Small intestine (tissue), 7 donors: ENCODE results near the gene PRIM2. TPM values are rescaled to one million over a fixed set of nuclear protein-coding genes. Genes with fewer than 3 reads are reported as not detected.
"Not testable (repeated sequence)": the region's sequence is repeated elsewhere in the genome, so short reads cannot be mapped to it uniquely, and the experiment has no call there.

Source experiments
- DNase-seq, 2 donors: peaks; one replicate each; pipeline versions ENCODE4 v3.0.0 to v3.0.0-alpha.2; 2013
- FAIRE-seq: peaks from 2 replicates; lab custom pipeline; 2012; peaks lifted over from hg19 to GRCh38; lab: Jason Lieb, UNC
- H3K27ac ChIP-seq, 3 donors: one replicate each; pipeline ENCODE4 v1.5.1; 2013; ENCODE audit warnings: low read length in 2 of 3, mild to moderate bottlenecking in 2 of 3, control low read depth in 1 of 3, inconsistent platforms in 1 of 3, low read depth in 1 of 3, moderate library complexity in 1 of 3
- H3K27me3 ChIP-seq, 3 donors: one replicate each; pipeline ENCODE4 v1.6.1; 2013; ENCODE audit warnings: low read length in 3 of 3, inconsistent platforms in 1 of 3; ENCODE audit not compliant: control insufficient read depth in 3 of 3, insufficient read depth in 3 of 3
- H3K36me3 ChIP-seq, 3 donors: one replicate each; pipeline ENCODE4 v1.6.1; 2013; ENCODE audit warnings: low read length in 3 of 3, inconsistent platforms in 1 of 3, low read depth in 1 of 3, mild to moderate bottlenecking in 1 of 3, moderate library complexity in 1 of 3; ENCODE audit not compliant: control insufficient read depth in 3 of 3, insufficient read depth in 2 of 3
- H3K4me1 ChIP-seq, 3 donors: one replicate each; pipeline ENCODE4 v1.6.1; 2013; ENCODE audit warnings: low read length in 2 of 3, inconsistent platforms in 1 of 3, low read depth in 1 of 3, mild to moderate bottlenecking in 1 of 3, moderate library complexity in 1 of 3; ENCODE audit not compliant: control insufficient read depth in 3 of 3, insufficient read depth in 2 of 3
- H3K4me3 ChIP-seq, 3 donors: one replicate each; pipeline ENCODE4 v1.5.1; 2013; ENCODE audit warnings: low read length in 3 of 3, control low read depth in 1 of 3, inconsistent platforms in 1 of 3, low read depth in 1 of 3, mild to moderate bottlenecking in 1 of 3, moderate library complexity in 1 of 3
- H3K9me3 ChIP-seq, 2 donors: one replicate each; pipeline ENCODE4 v1.6.1; 2013; ENCODE audit warnings: low read depth in 1 of 2, low read length in 1 of 2; ENCODE audit not compliant: control insufficient read depth in 2 of 2, insufficient read depth in 1 of 2
- WGBS, 3 donors: extraction: QIAGEN DNeasy Blood & Tissue Kit; methylation state at CpG; one replicate each; pipeline ENCODE4 v1.1.7; 2013; 5-methylcytosine and 5-hydroxymethylcytosine counted together
- polyA plus RNA-seq, 4 donors: library from polyadenylated mRNA; stranded (reverse) in 3 of 4; unstranded in 1 of 4; fragments of 200-250 nt in 3 of 4; fragments of 120-200 nt in 1 of 4; gene quantifications; one replicate each; pipeline versions ENCODE4 v1.2.1 to v1.2.3, GENCODE V29; 2013
- donor health status: healthy with polysubstance abuse.
- donor health status: control.
- donor health status: control.
- donor health status: Bipolar disorder and iron deficiency.
- donor health status: healthy.

PRIM2 gene
- polyA plus RNA-seq, 4 donors: 2.7 to 9.7 (median 5.9) TPM

DNA sequence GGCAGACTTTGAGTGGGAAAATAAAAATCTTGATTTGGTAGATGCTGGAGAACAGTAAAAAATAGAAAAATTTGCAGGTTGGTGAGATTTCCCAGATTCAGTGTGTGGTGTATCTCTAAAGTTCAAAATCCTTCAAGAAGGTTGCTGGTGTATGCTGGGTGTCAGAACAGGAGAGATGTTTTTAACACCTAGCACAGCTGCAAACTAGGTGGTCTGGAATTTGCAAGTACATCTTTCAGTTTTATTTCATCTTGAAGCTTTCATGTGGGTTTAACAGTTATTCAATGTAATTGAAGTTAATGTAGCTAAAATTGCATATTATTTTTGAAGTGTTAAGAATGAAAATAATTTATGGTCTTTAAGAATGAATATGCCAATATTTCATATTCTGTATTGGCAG, 40.9 kb downstream of the PRIM2 start:
- not testable (repeated sequence) for H3K4me1 ChIP-seq, H3K4me3 ChIP-seq, H3K9me3 ChIP-seq, H3K27ac ChIP-seq, DNase-seq, H3K36me3 ChIP-seq, FAIRE-seq, H3K27me3 ChIP-seq

DNA sequence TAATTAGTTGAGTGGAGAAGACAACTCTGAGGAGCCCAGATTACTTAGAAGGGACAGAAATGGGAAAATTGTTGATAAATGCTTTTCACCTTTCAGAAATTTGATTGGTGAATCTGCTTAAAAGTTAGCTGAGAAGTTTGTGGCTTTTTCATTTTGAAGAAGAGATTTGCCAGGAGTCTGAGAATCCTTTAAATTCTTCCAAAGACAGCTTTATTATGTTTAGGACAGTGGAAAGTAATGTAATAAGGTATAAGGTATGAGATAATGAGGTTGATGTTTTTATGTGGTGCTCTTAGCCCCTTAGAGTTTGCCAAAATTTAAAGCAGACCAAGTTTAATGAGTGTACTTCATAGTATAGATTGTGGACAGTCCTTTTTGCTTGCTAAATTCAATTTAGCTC, 42.3 kb downstream of the PRIM2 start:
- not testable (repeated sequence) for FAIRE-seq, H3K4me1 ChIP-seq, H3K27me3 ChIP-seq, H3K36me3 ChIP-seq, H3K9me3 ChIP-seq, DNase-seq, H3K27ac ChIP-seq, H3K4me3 ChIP-seq

DNA sequence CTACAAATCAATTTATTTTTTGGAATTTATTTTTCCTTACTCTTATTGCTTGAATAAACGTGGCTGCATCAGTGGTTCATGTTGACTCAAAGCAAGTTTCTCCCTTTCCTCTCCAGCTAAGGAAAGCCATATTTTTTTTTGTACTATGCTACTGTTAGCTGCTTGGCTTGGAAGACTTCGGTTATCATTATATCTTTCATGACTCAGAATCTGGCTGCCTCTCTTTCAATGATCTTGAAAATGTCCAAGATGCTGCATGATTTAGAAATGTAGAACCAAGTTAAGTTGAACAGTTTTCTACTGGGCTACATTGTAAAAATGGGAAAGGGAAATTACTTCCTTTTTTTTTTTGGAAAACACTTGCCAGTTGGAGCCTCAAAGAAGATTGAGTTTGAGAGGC, 44.9 kb downstream of the PRIM2 start:
- not testable (repeated sequence) for H3K4me3 ChIP-seq, FAIRE-seq, H3K4me1 ChIP-seq, H3K27me3 ChIP-seq, DNase-seq, H3K27ac ChIP-seq, H3K36me3 ChIP-seq, H3K9me3 ChIP-seq
- WGBS, 3 donors: 80 to 92% (median 84%) methylated on average over 2 of the region's 2 CpGs

DNA sequence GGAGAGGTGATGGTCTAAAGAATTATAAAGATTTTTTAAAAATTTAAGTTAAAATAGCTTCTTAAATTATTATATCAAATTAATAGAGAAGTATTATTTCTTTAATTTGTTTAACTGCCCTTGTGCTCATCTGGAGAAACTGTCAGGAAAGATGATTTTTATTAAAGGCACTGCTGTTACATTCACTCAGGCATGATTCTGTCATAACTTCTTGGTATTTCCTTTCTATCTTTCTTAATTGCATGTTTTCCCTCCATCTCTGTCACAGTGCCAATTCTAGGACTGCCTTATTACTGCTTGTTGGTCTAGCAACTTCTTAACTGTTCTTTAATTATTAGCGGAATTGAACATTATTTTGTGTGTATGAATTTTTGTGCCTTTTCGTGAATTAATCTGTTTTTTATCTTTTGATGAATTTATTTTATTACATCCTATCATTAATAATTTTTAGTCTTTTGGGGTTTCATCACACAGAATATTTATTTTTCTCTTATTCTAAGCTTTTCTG, 47.7 kb downstream of the PRIM2 start:
- FAIRE-seq, H3K4me3 ChIP-seq, DNase-seq, H3K27ac ChIP-seq, H3K9me3 ChIP-seq, H3K4me1 ChIP-seq, H3K27me3 ChIP-seq, H3K36me3 ChIP-seq: not testable (repeated sequence)
- WGBS, 3 donors: 88 to 97% (median 96%) methylated on average over 2 of the region's 2 CpGs

DNA sequence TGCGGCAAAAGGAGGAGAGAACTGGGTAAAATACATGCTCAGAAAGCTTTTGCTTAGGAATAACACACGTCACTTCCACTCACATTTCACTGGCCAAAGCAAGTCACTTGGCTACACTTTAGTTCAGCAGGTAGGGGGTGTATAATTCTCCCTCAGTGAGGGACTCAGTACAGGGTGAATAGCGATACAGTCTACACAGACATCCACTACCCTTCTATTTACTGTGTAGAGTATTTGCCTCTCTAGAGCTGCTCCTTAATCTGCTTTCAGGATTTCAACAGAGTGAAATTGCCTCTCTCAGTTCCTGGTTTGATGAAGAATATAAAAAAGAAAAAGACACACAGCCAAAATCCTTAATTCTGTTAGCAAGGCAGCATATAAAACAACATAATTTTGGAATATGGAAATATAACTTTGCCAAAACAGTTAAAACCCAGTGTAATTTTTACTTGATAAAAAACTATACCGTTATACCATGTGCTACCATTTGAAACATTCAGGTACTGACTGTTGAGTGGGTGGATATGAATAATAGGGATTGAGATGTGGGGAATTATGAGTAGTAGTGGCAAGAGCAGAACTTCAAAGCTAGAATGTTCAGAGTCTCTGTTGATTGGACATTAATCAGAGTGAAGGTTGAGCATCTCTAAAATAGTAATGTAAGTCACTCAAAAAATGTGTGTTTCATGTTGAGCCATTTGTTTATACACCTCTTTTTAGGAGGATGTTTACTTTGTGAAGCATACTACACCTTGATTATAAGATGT, 51.7 kb downstream of the PRIM2 start:
- not testable (repeated sequence) for H3K36me3 ChIP-seq, H3K4me1 ChIP-seq, H3K9me3 ChIP-seq, FAIRE-seq, H3K27ac ChIP-seq, DNase-seq, H3K27me3 ChIP-seq, H3K4me3 ChIP-seq
- 94 to 96% (median 94%) methylated on average over 4 of the region's 4 CpGs for WGBS, 3 donors

DNA sequence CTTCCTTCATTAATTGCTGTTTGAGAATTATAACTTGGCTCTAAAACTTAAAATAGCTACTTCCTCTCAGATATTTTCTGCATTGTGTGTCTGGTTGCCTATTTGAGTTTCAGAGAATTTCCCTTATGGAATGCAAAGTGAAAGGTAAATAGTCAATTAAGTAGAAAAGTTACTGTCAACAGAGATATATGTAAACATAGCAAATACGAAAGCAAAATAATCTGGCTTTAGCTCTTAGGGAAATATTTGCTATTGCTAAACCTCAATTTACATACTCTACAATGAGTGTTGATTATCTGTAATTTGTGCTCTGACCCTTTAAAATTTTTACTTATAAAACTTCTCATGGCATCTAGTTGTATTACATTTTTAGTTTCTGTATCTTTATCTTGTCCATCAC, 54.3 kb downstream of the PRIM2 start:
- H3K9me3 ChIP-seq, H3K4me1 ChIP-seq, FAIRE-seq, H3K4me3 ChIP-seq, H3K27me3 ChIP-seq, DNase-seq, H3K27ac ChIP-seq, H3K36me3 ChIP-seq: not testable (repeated sequence)
- WGBS, 3 donors: 74 to 82% (median 81%) methylated on average over 1 of the region's 1 CpG

DNA sequence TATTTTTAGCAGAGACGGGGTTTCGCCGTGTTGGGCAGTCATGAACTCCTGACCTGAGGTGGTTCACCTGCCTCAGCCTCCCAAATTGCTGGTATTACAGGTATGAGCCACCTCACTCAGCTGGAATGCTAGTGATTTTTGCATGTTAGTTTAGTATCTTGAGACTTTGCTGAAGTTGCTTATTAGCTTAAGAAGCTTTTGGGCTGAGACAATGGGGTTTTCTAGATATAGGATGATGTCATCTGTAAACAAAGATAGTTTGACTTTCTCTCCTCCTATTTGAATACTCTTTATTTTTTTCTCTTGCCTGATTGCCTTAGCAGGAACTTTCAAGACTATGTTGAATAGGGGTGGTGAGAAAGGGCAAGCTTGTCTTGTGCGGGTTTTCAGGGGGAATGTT, 57.3 kb downstream of the PRIM2 start:
- H3K27me3 ChIP-seq, H3K4me3 ChIP-seq, FAIRE-seq, DNase-seq, H3K36me3 ChIP-seq, H3K27ac ChIP-seq, H3K4me1 ChIP-seq, H3K9me3 ChIP-seq: not testable (repeated sequence)
- 96 to 99% (median 97%) methylated on average over 4 of the region's 4 CpGs for WGBS, 3 donors

DNA sequence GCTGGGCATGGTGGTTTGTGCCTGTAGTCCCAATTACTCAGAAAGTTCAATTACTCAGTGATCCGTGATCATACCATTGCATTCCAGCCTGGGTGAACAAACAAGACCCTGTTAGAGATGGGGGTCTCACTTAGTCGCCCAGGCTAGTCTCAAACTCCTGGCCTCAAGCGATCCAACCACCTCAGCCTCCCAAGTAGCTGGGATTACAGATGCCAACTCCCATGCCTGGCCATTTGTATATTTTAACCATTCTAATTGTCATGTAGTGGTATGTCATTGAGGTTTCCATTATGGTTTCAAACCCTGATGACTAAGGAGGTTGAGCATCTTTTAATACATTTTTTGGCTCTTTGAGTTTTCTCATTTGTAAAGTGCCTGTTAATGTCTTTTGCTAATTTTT, 58.7 kb downstream of the PRIM2 start:
- FAIRE-seq, H3K4me3 ChIP-seq, H3K9me3 ChIP-seq, H3K27me3 ChIP-seq, H3K27ac ChIP-seq, DNase-seq, H3K4me1 ChIP-seq, H3K36me3 ChIP-seq: not testable (repeated sequence)
- WGBS, 3 donors: 79 to 94% (median 93%) methylated on average over 3 of the region's 3 CpGs
